ENCODE data around the gene ATP2C2.

GRCh38 chr16:84450176-84450865, 82.0 kb downstream of the ATP2C2 start:
- TF ChIP-seq EZH2 (IDR thresholded peaks at IDR 0.05) (no peak), POLR2AphosphoS5 (IDR thresholded peaks at IDR 0.05; ENCODE audit: borderline replicate concordance, low read depth, low read length) (no peak)
